Tongue (tissue), 2 donors: ENCODE measurements around the gene UBAC1. TPM values are rescaled to one million over a fixed set of nuclear protein-coding genes. Genes with fewer than 3 reads are reported as not detected.
A peak's percentile ranks its signal among the peaks of the same experiment; 100 is the strongest.
"Not testable (repeated sequence)": the region's sequence is repeated elsewhere in the genome, so short reads cannot be mapped to it uniquely, and the experiment has no call there.

Source experiments
- DNase-seq: peaks from one replicate; pipeline ENCODE4 v3.0.0-alpha.2; 2015
- total RNA-seq: library from RNA; depleted of rRNA; stranded (reverse); fragments of >200 nt; gene quantifications from one replicate; pipeline ENCODE4 v1.2.3, GENCODE V29; 2014

Gene UBAC1
- total RNA-seq, 1 donor from 2014 or later: 111 TPM

DNA sequence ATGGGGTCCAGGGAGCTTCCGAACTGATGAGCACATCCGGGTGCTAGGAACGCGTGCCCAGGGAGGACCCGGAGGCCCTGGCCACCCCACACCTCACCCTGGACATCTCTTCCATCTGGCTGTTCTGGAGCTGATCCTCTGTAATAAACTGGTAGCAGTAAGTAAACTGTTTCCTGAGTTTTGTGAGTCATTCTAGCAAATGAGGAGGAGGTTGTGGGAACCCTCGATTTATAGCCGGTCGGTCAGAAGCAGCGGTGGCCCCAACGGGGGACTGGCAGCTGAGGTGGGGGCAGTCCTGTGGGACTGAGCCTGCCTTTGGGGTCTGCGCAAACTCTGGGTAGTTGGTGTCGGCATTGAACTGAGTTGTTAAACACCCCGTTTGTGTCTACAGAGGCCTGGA lies 15.4 kb upstream of the UBAC1 start:
- no peak for DNase-seq

DNA sequence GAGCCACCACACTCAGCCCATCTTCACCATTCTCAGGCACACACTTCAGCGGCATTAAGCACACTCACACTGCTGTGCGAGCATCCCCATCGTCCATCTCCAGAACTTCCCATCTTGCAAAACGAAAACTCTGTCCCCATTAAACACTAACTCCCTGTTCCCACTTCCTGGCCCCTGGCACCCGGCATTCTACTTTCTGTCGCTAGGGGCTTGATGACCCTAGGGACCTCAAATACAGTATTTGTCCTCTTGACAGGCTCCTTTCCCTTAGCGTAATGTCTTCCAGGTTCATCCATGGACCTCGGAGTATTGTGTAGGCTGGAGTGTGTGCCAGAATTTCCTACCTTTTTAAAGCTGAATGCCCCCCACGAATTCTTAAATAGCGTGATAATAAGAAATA lies 14.7 kb upstream of the UBAC1 start:
- no peak for DNase-seq

DNA sequence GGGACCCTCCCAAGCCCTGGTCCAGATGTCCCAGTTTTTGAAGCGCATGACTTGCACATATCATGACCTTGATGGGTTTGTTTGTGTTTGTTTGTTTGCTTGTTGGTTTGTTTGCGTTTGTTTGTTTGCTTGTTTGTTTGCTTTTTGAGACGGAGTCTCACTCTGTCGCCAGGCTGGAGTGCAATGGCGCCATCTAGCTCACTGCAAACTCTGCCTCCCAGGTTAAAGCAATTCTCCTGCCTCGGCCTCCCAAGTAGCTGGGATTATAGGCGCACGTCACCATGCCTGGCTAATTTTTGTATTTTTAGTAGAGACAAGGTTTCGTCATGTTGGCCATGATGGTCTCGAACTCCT lies 13.0 kb upstream of the UBAC1 start:
- DNase-seq: no peak

DNA sequence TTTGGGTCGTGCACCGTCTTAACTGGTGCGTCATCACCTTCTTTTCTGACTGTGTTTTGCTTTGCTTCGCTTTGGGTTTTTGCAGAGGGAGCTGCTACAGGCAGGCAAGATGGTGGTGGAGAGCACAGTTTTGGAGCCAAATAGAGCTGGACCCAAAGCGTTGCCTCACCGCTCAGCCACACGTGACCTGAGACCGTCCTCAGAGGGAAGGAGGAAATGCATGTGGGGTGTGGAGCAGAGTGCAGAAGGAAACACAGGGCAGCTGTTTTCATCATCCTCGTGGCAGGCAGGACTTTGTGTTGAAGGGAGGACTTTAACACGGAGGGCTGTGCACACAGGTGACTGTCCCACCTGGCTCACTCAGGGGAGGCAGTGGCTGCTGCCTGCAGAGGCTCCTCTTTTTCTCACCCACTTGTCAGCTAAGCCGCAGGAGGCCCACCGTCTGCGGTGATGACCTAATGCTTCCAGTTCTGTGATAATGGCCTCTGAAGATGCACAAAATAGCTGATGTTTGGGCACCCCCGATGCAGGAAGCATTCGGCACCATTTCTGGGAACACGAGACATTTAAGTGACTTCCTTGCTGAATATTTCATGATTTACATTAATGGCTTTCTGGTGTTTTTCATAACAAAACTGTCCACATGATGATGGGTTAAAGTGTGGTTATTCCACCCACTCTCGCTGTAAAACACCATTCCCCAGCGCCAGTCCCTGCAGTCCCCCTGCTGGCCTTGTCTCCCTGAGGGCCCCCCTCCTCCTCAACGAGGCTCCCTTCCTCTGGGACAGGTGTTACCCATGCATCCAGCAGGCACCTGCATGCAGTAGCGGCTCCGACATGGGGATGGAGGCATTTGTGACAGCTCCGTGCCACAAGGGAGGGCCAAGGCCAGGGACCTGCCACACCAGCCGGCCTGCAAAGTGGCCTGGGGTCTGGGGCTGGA lies 12.4 kb upstream of the UBAC1 start:
- no peak for DNase-seq

DNA sequence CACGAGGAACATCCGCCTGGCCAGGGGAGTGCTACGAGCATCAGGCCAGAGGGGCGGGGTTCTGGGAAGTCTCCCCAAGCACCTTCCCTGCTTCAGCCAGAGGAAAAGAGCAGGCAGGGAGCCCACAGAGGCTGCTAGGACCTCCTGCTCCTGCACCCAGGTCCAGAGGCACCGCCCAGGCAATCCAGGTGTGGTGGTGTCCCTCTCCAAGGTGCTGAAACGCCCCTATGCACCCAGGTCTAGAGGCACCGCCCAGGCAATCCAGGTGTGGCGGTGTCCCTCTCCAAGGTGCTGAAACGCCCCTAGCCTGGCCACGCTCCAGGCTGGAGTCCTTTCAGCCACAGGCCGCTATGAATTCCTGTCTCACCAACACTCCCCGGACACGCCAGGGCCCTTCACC lies 10.7 kb upstream of the UBAC1 start:
- peak; percentile 66 for DNase-seq

DNA sequence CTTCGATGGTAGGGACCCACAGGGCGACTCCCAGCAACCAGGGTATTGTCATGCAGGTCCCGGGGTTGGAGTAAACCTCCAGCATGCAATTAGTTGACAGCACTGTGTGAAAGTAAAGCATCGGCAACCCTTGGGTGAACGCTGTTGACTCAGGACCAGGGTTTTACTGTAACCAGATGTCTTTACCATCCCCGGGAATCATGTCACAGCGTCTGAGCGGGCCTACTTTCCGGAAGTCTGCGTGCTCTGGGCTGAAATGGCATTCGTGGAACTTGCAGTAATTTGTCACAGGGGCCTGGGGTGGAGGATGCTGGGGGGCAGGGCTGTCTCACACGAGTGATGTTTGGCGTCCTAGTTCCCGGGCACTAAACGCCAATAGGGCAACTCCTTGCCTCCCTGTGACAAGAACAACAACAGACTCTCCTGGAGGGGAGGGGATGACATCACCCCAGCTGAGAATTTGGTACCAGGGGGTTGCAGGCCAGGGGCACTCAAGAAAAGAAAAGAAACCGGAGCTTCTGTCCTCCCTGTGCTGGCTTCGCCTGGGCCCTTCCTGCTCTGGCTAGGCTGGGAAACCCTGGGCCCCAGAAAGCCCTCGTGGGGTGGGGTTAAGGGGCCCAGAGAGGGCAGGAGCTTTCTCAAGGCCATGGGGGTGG lies 10.1 kb upstream of the UBAC1 start:
- no peak for DNase-seq

DNA sequence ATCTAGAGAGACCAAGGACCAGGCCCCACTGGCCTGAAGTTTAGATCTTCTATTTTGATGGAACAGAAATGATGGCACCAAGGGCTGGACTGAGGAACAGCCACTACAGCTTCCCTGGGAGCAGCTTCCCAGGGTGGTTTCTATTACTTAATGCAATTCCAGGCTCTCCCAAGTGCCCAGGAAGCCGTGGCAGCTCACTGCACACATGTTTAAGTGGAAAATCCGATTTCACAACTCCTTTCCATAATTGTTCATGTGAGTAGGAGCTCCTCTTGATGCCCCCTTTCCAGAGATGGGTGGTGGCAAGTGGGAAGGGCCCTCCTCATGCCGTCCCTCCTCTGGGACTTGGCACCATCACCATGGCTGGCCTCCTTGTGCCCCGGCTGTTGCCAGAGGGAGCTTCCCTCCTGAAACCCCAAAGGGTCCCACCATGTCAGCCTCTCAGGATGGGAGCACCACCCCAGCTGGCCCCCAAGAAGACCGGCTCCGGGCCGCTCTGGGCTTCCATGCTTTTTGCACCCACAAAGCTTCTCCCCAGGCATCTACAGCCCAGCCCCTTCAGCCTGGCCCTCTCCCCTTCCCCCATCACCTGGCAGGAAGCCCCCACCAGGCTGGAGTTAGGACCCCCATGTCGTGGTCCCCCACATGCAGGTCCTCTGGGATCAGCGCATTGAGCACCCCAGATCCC lies 9.1 kb upstream of the UBAC1 start:
- DNase-seq: no peak

DNA sequence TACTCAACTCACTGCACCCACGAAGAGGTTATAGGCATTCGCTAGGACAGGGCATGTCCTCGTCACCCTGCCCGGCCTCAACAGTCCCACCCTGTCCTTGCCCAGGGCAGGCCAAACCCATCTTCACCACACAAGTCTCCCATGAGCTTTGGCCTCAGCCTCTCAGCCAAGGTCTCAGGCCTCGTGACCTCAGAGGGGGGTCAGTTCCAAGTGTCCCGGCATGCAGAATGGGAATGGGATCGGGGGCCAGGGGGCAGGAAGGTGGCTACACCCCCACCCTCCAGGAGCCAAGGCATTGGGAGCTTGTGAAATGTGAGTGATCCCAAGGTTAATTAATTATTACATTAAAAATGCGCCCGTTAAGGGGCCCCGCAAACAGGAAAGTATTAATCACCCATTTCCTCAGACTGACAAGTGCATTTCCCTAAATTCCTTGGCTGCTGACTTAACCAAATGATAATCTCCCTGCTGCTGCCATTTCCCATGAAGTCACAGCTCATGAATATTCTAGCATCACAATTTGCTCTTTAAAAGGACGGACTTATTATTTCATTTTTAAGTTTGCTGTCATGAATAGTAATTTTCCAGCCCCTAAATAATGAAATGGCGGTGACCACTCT lies 8.0 kb upstream of the UBAC1 start:
- DNase-seq: no peak

DNA sequence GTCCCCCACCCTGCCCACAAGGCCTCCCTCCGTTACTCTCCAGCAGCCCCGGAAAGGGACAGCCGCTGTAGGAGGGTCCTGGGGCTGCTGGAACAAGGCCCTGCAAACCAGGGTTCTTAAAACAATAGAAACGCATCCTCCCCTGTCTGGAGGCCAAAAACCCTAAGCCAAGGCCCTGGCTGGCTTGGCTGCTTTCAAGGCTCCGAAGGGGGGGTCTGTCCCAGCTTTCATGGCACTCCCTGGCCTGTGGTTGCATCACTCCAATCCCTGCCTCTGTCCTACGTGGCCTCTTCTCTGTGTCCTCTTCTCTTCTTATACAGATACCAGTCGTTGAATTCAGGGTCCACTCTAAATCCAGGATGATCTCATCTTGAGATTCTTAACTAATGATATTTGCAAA lies 7.4 kb upstream of the UBAC1 start:
- peak; percentile 22 for DNase-seq

DNA sequence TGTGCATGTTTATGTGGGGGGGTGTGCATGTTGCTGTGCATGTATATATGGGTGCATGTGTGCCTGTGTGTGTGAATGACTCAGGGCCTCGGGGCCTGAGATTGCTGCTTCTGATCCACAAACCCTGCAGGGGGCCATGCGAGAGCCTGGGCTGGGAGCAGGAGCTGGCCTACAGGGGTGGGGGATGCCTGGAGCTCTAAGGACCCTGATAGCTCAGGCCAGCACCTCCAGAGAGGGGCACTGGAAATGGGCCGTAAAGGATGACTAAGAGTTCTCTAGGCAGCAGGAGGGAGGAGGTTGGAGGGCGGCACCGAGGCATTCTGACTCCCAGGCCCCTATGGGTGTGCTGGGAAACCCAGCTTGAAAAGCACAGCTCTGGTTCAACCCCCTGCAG lies 6.9 kb upstream of the UBAC1 start:
- no peak for DNase-seq

DNA sequence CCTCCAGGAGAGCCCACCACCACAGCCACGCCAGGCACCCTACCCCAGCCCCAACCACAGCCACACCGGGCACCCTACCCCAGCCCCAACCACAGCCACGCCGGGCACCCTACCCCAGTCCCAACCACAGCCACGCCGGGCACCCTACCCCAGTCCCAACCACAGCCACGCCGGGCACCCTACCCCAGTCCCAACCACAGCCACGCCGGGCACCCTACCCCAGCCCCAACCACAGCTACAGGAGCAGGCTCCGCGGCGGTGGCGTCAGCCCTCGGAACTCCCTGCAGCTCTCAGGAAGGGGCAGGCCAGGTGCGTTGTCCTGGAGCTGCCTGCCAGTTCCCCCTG lies 5.7 kb upstream of the UBAC1 start:
- not testable (repeated sequence) for DNase-seq

DNA sequence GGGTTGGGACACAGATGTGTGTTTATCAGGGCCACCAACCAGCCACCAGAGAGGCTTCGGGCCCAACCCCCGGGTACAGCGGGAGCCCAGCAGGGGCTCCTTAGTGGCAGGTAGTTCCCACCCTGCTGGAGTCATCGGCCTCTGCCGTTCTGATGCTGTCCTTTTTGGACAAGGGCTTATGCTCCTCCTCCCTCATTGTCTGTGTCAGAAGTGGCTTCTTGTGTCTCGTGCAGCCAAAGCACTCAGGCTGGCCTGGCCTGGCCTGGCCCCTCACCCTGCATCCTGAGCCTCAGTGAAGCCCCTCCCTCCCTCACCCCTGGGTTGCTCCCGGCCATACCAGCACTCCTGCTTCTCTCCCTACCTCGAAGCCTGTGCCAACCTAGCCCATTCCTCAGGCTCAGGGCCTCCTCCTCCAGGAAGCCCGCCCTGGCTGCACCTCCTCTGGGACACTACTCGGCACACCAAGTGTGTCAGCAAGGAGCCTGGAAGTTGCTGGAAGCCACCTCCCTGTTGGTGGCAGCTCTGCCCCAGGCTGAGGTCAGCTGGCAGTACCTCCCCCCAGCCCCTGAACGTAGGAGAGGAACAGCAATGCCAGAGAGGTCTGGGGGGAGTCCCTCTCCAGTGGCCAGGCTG lies 4.1 kb upstream of the UBAC1 start:
- no peak for DNase-seq

DNA sequence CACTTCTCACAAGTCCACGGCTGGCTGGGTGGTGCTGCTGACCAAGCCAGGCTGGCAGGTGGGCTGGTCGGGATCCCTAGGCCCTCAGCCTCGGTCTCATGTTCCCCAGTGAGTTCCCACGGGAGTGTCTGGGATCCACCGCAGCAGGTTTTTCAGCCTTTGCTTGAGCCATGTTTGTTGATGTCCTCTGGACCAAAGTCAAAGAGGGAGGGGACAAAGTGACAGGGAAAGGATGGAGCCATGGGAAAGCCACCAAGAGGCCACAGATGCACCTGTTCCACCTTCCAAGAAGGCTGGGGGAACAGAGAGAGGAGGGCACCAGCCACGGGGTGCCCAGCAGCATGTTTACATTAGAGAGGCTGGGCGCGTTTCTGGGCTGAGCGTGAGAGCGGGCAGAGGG lies 2.8 kb upstream of the UBAC1 start:
- no peak for DNase-seq

DNA sequence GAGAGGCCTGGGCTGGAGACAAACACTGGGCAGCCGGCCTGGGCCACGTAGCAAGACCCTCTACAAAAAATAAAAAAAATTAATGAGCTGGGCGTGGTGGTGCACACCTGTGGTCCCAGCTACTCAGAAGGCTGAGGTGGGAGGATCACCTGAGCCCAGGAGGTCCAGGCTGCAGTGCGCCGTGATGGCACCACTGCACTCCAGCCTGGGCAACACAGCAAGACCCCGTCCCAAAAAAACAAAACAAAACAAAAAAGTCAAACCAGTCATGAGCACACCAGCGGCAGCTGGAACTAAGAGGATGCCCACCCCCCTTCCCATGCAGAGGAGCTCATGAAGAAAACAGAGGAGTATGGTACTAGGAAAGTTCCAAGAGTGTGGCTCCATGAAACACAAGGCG lies 2.2 kb upstream of the UBAC1 start:
- no peak for DNase-seq

DNA sequence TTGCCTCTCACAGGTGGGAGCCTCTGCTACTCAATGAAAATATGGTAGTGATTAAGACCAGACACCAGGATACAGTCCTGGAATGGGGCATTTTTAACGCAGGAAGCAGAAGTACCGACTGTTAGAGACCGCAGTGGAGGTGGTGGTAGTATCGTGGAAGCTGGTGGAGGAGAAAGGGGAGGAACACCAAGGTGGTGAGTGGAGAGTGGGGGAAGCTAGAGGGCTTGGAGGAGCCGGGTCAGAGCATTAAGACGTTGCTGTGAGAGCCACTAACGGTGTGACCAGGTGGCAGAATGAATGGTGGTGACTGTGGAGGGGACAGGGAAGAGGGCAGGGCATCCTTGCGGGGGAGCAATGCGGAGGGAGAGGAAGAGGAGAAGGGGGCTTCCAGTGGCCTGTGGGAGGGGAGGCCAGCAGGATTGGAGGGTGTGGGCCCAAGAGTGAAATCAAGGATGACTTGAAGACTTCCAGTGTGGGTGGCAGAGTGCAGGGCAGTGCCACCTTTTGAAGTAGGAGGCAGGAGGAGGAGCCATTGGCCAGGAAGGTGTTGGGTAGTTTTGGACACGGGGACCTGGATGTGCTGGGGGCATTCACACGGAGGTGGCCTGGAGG lies 1.6 kb upstream of the UBAC1 start:
- no peak for DNase-seq

DNA sequence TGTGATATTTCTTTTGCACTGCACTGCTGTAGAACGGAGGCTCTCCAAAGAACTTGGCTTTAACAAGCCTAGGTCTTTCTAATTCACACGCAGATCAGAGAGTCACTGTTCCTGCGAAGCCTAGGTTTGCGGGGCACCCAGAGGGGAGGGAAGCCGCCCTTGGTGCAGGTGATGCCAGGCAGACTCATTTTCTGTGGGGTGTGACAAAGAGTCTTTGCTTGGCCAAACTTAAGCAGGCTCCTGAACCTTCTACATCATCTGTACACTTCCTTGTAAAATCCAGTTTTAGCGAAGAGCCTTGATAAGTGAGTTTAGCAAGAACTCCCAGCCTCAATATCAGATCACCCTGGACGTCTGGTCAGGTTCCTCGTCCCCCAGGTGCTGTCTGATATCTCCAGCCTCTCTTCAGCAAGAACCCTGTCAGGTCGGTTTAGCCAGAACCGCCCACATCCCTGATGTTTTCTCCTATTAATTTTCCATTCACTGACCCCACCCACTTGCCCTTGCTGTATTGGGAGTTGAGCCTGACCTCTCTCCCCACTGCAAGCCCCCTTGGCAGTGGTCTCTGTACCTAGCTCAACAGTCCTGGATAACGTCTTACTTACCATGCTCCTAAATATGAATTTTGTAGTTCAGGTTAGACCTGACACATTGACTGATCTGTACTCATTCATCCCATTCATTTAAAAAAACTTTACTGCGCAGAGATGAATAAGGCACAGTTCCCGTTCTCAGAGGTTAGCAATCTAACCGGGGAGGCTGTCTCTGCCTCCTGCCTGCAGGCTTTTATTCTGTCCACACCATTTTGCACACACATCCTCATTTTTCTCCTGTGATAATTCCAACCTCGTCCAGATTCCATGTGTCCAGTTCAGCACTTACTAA lies 880 bp upstream of the UBAC1 start:
- no peak for DNase-seq

DNA sequence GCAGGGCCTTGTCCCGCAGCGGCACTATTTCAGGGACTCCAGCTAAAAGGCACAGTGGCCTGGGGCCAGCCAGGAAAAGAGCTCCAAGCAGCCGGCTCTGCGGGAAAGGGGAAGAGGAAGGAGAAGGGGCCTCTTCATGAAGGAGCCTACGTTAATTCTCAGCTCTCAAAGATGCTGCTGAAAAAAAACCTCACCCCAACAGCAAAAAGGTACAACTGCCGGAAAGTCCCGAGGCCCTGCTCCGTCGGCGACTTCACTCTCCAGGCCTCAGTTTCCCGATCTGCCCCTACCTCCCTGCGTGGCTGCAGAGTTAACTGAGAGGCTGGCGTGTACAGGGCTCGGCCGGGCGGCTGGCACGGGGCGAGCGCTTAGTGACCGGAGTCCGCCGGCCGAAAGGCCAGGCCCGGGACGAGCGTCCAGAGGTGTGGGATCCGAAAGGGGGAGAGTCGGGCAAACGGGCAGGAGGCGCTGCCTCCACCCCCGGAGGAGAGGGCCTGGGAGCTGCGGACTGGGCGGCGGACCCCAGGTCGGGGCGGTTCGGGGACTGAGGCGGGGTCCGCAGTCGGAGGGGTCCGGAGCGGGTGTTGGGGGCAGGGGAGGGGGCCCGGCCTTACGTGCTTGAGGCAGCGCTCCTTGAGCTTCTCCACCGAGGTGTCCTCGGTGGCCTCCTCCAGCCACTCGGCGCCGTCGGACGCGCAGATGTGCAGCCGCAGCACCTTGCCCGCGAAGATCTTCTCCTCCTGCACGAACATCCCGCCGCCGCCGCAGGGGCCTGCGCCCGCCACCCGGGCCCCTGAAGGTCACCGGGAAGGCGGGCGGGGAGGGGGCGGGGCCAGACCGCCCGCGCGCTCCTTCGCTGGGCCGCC lies 529 bp downstream of the UBAC1 start:
- DNase-seq: no peak

DNA sequence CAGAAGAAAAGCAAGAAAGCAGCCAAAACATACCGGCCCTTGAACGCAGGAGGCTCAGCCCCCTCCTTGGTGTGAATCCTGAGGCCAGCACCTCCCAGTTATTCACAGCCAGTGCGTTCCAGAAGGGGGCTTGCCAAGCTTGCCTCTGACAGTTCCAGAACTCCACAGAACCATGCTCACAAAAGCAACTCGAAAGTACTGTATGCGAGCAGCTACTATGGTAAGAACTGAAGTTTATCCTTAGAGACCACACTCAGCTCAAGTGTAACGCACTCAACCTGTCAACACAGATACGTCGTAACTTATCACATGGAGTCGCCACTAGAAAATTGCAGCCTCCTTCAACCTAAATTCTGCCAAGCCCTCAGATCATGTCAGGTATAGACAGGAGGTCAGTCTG lies 1.4 kb downstream of the UBAC1 start:
- DNase-seq: no peak

DNA sequence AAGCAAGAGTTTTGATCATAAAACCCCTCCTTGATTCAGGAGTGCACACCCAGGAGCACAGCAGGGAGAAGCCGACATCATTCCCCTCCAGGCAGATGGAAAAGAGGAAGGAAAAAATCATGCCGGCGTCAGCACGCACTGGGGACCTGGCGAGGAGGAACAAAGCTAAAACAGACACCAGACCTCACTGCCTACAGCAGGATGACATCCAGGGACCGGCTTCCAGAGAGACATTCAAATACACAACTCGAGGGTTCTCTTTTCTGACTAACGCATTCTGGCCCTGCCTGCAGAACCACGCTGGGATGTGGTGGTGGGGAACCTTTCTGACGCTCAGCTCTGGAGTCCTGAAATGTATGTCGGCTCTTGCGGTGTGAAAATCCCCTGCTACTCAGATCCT lies 2.7 kb downstream of the UBAC1 start:
- no peak for DNase-seq

DNA sequence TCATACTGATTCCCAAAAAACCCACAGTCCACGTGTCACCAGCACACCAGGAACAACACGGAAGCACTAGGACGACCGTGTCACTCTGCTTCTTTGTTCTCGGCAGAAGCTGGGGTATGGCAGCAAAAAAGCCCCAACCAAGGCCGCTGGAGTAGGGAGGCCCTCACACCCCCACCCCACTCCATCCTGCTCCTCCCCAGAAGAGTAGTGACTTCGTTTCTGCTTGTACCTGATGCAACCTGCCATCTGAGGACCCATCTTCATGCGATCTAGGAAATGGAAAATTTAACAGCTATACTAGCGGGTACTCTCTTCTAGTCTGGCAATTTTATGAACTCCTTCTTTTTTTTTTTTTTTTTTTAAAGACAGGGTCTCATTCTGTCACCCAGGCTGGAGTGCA lies 3.7 kb downstream of the UBAC1 start:
- no peak for DNase-seq
